Stomach (tissue), 9 donors: Measurements from ENCODE around the gene DNAH10. TPM values are rescaled to one million over a fixed set of nuclear protein-coding genes. Genes with fewer than 3 reads are reported as not detected.
"Not testable (repeated sequence)": the region's sequence is repeated elsewhere in the genome, so short reads cannot be mapped to it uniquely, and the experiment has no call there.

Experiments used
- DNase-seq, 2 donors: peaks; one replicate each; pipeline versions ENCODE4 v3.0.0 to v3.0.0-alpha.2; 2013 to 2019
- H3K27ac ChIP-seq, 5 donors: fragments of 200-600 bp in 4 of 5; sonication (generic) in 4 of 5; one replicate each; pipeline ENCODE4 v1.5.1; 2013 to 2019; ENCODE audit warnings: mild to moderate bottlenecking in 1 of 5, moderate library complexity in 1 of 5
- H3K27me3 ChIP-seq, 3 donors: fragments of 200-600 bp; sonication (generic); one replicate each; pipeline ENCODE4 v1.5.1; 2017 to 2019; ENCODE audit warnings: mixed run types in 1 of 3
- H3K36me3 ChIP-seq, 4 donors: fragments of 200-600 bp; sonication (generic); 1 replicate in 3 of 4; 2 replicates in 1 of 4; pipeline ENCODE4 v1.5.1; 2016 to 2019
- H3K4me1 ChIP-seq, 4 donors: fragments of 200-600 bp; sonication (generic); one replicate each; pipeline ENCODE4 v1.5.1; 2016 to 2019
- H3K4me3 ChIP-seq, 4 donors: fragments of 200-600 bp; sonication (generic) in 3 of 4; one replicate each; pipeline ENCODE4 v1.5.1; 2016 to 2019; ENCODE audit warnings: mild to moderate bottlenecking in 1 of 4
- H3K9me3 ChIP-seq, 4 donors: fragments of 200-600 bp; sonication (generic); one replicate each; pipeline ENCODE4 v1.5.1; 2016 to 2019
- CTCF ChIP-seq, 7 experiments: fragments of 450-650 bp in 4 of 7; fragments of 200-600 bp in 3 of 7; sonication (generic) in 3 of 7; IDR thresholded peaks; one replicate each; pipeline ENCODE4 v1.5.1; 2016 to 2019; ENCODE audit warnings: antibody characterized with exemption in 7 of 7, control low read depth in 2 of 7, mild to moderate bottlenecking in 1 of 7
- EP300 ChIP-seq: sonication (generic); formaldehyde crosslinking; IDR thresholded peaks from one replicate; pipeline ENCODE4 v1.6.1; 2017; ENCODE audit warnings: antibody characterized with exemption
- POLR2A ChIP-seq, 4 donors: fragments of 450-650 bp; IDR thresholded peaks; one replicate each; pipeline ENCODE4 v1.6.1; 2016; ENCODE audit warnings: antibody characterized with exemption in 4 of 4, control low read depth in 2 of 4, mild to moderate bottlenecking in 1 of 4, moderate library complexity in 1 of 4
- POLR2AphosphoS5 ChIP-seq, 3 donors: sonication (generic); formaldehyde crosslinking; IDR thresholded peaks; one replicate each; pipeline ENCODE4 v1.6.1; 2016; ENCODE audit warnings: antibody characterized with exemption in 3 of 3
- WGBS, 5 donors: extraction: QIAGEN DNeasy Blood & Tissue Kit in 3 of 5; methylation state at CpG; one replicate each; pipeline versions ENCODE4 v1.1.5 to v1.1.7; 2013 to 2018; 5-methylcytosine and 5-hydroxymethylcytosine counted together
- intact Hi-C: fragments of 100-400 bp; cut with DNase I; formaldehyde crosslinking; loops from one replicate; pipeline ENCODE4 v1.15.1; 2023; ENCODE audit warnings: low total_unique reads
- polyA plus RNA-seq, 3 donors: library from polyadenylated mRNA; stranded (reverse); fragments of 200-250 nt; gene quantifications; one replicate each; pipeline ENCODE4 v1.2.3, GENCODE V29; 2013
- total RNA-seq, 5 donors: library from RNA; depleted of rRNA; stranded (reverse); fragments of >200 nt; gene quantifications; one replicate each; pipeline versions ENCODE4 v1.1.0 to v1.2.3, GENCODE V29; 2014 to 2016
- donor health status: healthy with polysubstance abuse.
- donor health status: Bipolar disorder and iron deficiency.
- donor health status: healthy.

DNAH10 gene
- total and polyA plus RNA-seq, 8 donors: under 0.01 to 0.92 (median 0.15) TPM; not detected in 3

DNA sequence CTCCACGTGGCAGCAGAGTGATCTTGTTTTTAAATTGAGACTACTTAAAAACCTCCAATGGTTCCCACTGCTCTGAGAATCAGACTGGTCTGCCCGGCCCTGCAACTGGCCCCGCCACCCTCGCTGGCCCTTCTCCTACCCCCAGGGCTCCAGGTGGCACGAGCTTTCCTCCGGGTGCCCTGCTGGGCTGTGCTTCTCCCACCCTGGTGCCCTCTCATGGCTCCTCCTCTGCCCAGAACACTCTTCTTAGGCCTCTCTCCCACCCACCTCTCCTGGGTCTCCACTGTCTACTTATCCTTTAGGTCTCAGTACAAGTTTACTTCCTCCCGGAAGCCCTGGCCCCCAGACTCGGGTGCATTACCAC, 184.0 kb downstream of the DNAH10 start:
- WGBS, 5 donors: 77 to 88% (median 85%) methylated on average over 8 of the region's 8 CpGs
- peaks cover 0 to 5% (median 0%) of the 10 kb centered on the region in 4 donors for H3K9me3 ChIP-seq
- H3K27me3 ChIP-seq: no peaks in the 10 kb centered on the region
- no peak overlapping the region for H3K27ac ChIP-seq
- H3K4me1 ChIP-seq: peaks cover 0 to 37% (median 10%) of the 10 kb centered on the region in 4 donors
- H3K36me3 ChIP-seq: peaks cover 23 to 59% (median 46%) of the 10 kb centered on the region in 4 donors
- no peak for DNase-seq
- H3K4me3 ChIP-seq: no peak overlapping the region
- TF ChIP-seq POLR2AphosphoS5 (IDR thresholded peaks at IDR 0.05) (no peak), EP300 (no peak), CTCF (IDR thresholded peaks at IDR 0.05) (no peak), POLR2A (IDR thresholded peaks at IDR 0.05) (no peak)
- intact Hi-C loops: no loop called here

DNA sequence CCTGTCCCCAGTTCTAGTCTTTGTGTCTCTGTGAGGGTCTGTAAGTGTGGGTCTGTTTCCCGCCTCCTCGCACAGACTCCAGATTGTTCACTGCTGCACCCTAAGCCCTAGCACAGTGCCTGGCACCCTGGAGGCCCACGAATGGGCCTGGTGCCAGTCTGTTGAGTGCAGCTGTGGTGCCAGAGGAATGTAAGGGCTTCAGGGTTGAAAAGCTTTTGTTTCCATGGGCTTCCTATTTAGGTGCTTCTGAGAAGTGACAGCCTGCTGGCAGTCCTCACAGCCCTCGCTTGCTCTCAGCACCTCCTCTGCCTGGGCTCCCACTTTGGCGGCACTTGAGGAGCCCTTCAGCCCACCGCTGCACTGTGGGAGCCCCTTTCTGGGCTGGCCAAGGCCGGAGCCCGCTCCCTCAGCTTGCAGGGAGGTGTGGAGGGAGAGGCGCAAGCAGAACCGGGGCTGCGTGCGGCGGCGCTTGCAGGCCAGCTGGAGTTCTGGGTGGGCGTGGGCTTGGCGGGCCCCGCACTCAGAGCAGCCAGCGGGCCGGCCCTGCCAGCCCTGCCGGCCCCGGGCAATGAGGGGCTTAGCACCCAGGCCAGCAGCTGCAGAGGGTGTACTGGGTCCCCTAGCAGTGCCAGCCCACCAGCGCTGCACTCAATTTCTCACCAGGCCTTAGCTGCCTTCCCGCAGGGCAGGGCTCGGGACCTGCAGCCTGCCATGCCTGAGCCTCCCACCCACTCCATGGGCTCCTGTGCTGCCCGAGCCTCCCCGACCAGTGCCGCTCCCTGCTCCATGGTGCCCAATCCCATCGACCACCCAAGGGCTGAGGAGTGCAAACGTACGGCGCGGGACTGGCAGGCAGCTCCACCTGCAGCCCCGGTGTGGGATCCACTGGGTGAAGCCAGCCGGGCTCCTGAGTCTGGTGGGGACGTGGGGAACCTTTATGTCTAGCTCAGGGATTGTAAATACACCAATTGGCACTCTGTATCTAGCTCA, 184.7 kb downstream of the DNAH10 start:
- H3K36me3 ChIP-seq: peaks cover 17 to 52% (median 39%) of the 10 kb centered on the region in 4 donors
- H3K4me1 ChIP-seq: peaks cover 4 to 43% (median 16%) of the 10 kb centered on the region in 4 donors

DNA sequence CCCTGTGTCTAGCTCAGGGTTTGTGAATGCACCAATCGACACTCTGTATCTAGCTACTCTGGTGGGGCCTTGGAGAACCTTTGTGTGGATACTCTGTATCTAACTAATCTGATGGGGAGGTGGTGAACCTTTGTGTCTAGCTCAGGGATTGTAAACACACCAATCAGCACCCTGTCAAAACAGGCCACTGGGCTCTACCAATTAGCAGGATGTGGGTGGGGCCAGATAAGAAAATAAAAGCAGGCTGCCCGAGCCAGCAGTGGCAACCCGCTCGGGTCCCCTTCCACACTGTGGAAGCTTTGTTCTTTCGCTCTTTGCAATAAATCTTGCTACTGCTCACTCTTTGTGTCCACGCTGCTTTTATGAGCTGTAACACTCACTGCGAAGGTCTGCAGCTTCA, 185.4 kb downstream of the DNAH10 start:
- 53 to 76% (median 61%) methylated on average over 6 to 7 of the region's 7 CpGs for WGBS, 5 donors
- H3K9me3 ChIP-seq, intact Hi-C loops, H3K27ac ChIP-seq, DNase-seq, H3K4me3 ChIP-seq, H3K27me3 ChIP-seq: not testable (repeated sequence)
- Histone ChIP-seq H3K4me1 (peaks cover 10 to 51% (median 23%) of the 10 kb centered on the region in 4 donors), H3K36me3 (peaks cover 10 to 45% (median 32%) of the 10 kb centered on the region in 4 donors)

More for the DNA sequence above, 184.7 kb downstream of the DNAH10 start:
- 92 to 96% (median 94%) methylated on average over 15 to 34 of the region's 35 CpGs for WGBS, 5 donors
- H3K27me3 ChIP-seq, H3K27ac ChIP-seq, H3K4me3 ChIP-seq, DNase-seq, H3K9me3 ChIP-seq, intact Hi-C loops: not testable (repeated sequence)

- no peaks in the 10 kb centered on the region for H3K9me3 ChIP-seq
- no peak for DNase-seq
- peaks cover 3 to 36% (median 23%) of the 10 kb centered on the region in 4 donors for H3K36me3 ChIP-seq
- WGBS, 5 donors: 93 to 97% (median 96%) methylated on average over 11 of the region's 11 CpGs
- intact Hi-C loops: no loop called here
- H3K4me3 ChIP-seq: no peak overlapping the region
- H3K27me3 ChIP-seq: no peaks in the 10 kb centered on the region
- no peak overlapping the region for H3K27ac ChIP-seq
- TF ChIP-seq POLR2AphosphoS5 (IDR thresholded peaks at IDR 0.05): no peak
- TF ChIP-seq CTCF (IDR thresholded peaks at IDR 0.05): no peak
- no peak for TF ChIP-seq POLR2A (IDR thresholded peaks at IDR 0.05)
- no peak for TF ChIP-seq EP300
- peaks cover 10 to 52% (median 26%) of the 10 kb centered on the region in 4 donors for H3K4me1 ChIP-seq
These were observed 186.3 kb downstream of the DNAH10 start for GRCh38 chr12:123948401-123948795.

DNA sequence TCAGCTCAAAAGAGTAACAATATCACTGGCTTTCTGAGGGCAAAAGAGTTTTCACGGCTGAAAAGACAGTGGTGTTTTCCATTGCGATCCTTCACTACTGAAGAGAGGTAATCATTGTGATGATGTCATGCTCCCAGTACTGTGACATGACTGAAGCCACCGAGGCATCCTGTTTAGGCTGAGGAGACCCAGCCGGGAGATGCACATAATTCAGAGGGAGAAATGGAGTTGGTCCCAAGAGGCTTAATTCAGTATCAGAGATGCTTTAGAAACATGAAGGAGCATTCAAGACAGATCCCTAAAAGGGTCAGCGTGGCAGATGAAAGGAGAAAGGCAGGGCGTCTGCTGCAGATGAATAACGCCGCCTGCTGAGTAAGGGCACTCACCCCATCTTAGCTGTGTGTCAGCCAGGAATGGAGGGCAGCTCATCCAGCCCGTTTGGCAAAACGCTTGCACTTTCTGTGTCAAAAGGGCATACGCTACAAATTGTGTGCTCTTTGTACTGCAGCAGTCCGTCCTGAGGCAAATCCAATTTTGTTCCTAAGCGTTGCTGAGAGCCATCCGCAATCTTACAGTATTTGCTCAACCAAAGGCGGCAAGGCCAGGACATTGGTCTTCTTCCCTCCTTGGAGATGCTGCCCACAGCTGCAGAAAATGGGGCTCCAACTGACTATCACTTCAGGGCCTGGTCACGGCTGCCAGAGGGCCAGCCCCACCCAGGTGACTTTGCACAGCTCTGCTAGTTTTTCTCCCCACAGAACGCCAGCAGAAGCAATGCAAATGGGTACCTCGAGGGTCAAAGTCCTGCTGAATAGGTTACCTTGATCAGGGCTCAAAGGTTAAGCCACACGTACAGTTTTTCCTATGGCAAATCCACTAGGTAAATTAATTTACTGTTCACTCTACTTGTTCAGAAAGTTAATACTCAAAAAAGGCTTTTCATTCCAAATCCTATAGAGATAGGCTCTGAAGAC, 187.0 kb downstream of the DNAH10 start:
- no peak overlapping the region for H3K4me3 ChIP-seq
- H3K4me1 ChIP-seq: peaks cover 10 to 52% (median 26%) of the 10 kb centered on the region in 4 donors
- H3K27me3 ChIP-seq: no peaks in the 10 kb centered on the region
- 73 to 81% (median 76%) methylated on average over 19 of the region's 19 CpGs for WGBS, 5 donors
- no peaks in the 10 kb centered on the region for H3K9me3 ChIP-seq
- intact Hi-C loops: no loop called here
- no peak overlapping the region for H3K27ac ChIP-seq
- no peak for DNase-seq
- H3K36me3 ChIP-seq: peaks cover 3 to 30% (median 16%) of the 10 kb centered on the region in 4 donors
- TF ChIP-seq EP300: no peak
- no peak for TF ChIP-seq POLR2AphosphoS5 (IDR thresholded peaks at IDR 0.05)
- no peak for TF ChIP-seq CTCF (IDR thresholded peaks at IDR 0.05)
- no peak for TF ChIP-seq POLR2A (IDR thresholded peaks at IDR 0.05)
